ENCODE results near the gene CRABP2.

CRABP2 gene

DNA sequence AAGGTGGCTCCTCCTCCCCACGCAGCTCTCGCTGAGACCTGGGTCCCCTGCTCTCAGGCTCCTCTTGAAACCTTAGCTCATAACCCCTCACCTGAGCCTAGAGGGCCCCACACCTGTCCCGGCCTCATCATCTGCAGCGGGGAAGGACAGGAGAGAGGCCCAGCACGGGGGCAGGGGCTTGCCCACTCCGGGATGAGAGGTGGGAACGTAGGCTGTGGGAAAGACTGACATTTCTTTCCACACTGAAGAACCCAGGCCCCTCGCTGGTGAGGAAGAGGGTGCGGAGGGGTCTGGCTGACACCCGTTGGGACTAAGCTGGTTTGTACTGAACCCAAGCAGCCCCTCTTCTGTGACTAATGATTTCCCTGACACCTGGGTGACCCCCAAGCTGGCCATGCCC, 14.2 kb downstream of the CRABP2 start:
- no peaks in the 10 kb centered on the region for H3K9me3 ChIP-seq (ENCODE audit: control insufficient read depth, low read length)
- H3K4me3 ChIP-seq (ENCODE audit: low read length), result no peak overlapping the region
- H3K9ac ChIP-seq (ENCODE audit: low read length), result no peak overlapping the region
- H3K27me3 ChIP-seq (ENCODE audit: control insufficient read depth, insufficient read depth, low read length), result peaks cover 51% of the 10 kb centered on the region
- no peaks in the 10 kb centered on the region for H3K36me3 ChIP-seq (ENCODE audit: control insufficient read depth, insufficient read depth, low read length)
- peaks cover 30% of the 10 kb centered on the region for H3K4me1 ChIP-seq (ENCODE audit: control insufficient read depth, insufficient read depth, low read length)

DNA sequence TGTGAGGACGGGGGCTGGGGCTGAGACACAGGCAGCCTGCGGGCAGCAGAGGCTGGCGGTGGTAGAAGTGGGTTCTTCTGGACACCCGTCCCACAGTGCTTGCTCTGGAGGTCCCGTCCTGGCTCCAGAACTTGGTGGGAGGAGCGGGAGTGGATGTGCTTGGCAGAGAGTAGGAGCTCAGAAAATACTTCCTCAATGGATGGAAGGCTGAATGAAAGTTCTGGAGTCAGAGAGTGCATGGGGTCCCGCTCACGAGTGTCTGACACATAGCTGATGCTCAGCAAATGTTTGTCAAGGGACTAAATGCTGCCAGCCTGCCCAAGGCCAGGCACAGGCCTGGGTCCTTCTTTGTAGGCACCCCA, 14.7 kb downstream of the CRABP2 start:
- no peaks in the 10 kb centered on the region for H3K36me3 ChIP-seq (ENCODE audit: control insufficient read depth, insufficient read depth, low read length)
- H3K9me3 ChIP-seq (ENCODE audit: control insufficient read depth, low read length), result no peaks in the 10 kb centered on the region
- peaks cover 51% of the 10 kb centered on the region for H3K27me3 ChIP-seq (ENCODE audit: control insufficient read depth, insufficient read depth, low read length)
- no peak overlapping the region for H3K4me3 ChIP-seq (ENCODE audit: low read length)
- peaks cover 30% of the 10 kb centered on the region for H3K4me1 ChIP-seq (ENCODE audit: control insufficient read depth, insufficient read depth, low read length)
- H3K9ac ChIP-seq (ENCODE audit: low read length), result no peak overlapping the region

DNA sequence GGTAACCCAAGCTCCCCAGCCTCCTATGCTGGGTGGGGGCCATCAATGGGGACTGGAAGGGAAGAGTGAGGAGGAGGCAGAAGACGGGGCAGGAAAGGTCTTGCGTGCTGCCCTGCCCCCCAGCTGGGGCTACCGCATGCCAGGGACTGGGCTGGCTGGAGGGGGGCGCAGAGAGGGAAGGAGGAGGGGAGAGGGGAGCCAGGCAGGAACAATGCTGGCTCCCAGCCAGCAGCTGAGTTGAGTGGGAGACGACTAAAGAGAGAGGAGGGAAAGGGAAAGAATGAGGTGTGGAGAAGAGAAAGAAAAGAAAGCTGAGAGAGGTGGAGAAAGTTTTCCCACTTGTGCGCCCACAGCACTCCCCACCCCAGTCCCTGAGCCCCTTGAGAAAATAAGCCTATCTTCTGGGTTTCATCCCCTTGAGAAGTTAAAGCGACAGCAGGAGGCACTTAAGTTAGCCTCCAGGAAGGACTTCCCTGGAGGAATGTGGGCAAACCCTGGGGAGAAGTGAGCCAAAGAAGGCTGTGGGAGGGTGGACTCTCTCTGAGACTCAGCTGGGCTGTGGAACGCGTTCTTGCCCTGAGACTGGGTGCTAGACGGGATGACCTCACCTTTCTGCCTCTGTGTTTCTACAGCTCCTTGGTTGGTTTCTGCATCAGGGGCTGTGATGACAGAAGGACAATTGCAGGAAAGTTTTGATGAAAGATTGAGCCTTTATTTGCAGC, 15.3 kb downstream of the CRABP2 start:
- Histone ChIP-seq H3K4me1 (ENCODE audit: control insufficient read depth, insufficient read depth, low read length) (peaks cover 30% of the 10 kb centered on the region), H3K4me3 (ENCODE audit: low read length) (no peak overlapping the region), H3K27me3 (ENCODE audit: control insufficient read depth, insufficient read depth, low read length) (peaks cover 51% of the 10 kb centered on the region), H3K36me3 (ENCODE audit: control insufficient read depth, insufficient read depth, low read length) (no peaks in the 10 kb centered on the region), H3K9ac (ENCODE audit: low read length) (no peak overlapping the region), H3K9me3 (ENCODE audit: control insufficient read depth, low read length) (no peaks in the 10 kb centered on the region)

DNA sequence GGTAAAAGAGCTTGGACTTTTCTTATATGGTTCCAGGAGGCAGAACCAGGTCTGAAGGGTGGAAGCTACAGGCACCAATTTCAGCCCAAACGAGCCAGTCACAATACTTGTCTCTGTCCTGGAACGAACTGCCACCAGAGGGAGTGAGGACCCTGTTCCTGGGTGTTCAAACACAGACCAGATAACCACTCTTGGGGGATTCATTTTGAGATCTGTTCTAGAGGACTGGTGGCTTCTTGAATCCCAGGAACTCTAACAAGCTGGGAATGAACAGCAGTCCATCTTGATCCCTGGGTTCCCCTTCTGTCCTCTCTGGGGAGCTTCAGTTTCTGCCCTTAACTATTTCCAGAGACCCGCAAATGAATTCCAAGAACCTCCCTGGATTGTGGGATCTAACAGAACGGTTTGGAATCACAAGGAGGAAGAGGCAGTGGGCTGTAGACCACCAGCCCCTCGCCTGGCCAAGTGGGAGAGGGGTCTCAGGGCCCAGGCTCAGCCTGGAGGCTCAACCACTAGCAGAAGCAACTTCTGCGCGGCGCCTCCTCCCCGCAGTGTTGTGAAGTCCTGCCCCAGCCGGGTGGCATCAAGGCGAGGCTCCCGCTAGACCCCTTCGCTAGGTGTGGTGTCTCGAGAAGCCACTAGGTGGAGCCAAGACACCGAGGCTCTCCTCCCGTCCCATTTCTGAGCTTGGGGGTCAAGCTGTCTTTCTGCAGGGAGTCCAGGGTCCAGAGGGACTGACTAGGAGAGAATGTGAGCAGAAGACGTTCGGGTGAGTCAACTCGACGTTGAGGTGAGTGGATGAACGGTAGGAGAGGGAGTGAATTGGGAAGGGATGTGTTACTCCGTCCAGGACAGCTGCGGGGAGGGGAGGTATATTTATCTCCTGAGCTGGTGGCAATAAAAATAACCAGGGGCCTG, 16.1 kb downstream of the CRABP2 start:
- no peak overlapping the region for H3K4me3 ChIP-seq (ENCODE audit: low read length)
- H3K9ac ChIP-seq (ENCODE audit: low read length), result no peak overlapping the region
- H3K4me1 ChIP-seq (ENCODE audit: control insufficient read depth, insufficient read depth, low read length), result peaks cover 26% of the 10 kb centered on the region
- H3K9me3 ChIP-seq (ENCODE audit: control insufficient read depth, low read length), result no peaks in the 10 kb centered on the region
- H3K36me3 ChIP-seq (ENCODE audit: control insufficient read depth, insufficient read depth, low read length), result no peaks in the 10 kb centered on the region
- peaks cover 56% of the 10 kb centered on the region for H3K27me3 ChIP-seq (ENCODE audit: control insufficient read depth, insufficient read depth, low read length)

DNA sequence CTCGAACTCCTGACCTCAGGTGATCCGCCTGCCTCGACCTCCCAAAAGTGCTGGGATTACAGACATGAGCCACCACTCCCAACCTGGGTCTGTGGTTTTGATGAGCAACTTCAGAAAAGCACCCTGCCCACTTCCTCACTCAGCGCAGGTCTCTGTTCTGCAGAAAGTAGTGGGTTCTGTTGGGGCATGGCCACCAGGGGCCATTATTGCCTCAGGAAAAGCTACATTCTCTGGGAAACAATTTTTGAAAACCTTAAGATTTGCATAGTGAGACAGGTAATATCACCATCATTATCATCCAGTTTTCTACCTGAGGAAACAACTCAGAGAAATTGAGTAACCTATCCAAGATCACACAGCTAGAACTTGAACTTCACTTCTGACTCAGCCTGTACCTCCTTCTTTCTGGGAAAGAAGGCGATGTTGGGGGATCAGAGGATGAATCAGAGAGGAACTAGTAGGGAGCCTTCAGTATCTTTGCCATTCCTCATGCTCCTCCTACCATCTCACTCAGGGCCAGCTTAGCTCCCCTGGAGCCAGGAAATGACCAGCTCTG, 21.1 kb downstream of the CRABP2 start:
- no peaks in the 10 kb centered on the region for H3K36me3 ChIP-seq (ENCODE audit: control insufficient read depth, insufficient read depth, low read length)
- no peak overlapping the region for H3K4me3 ChIP-seq (ENCODE audit: low read length)
- H3K27me3 ChIP-seq (ENCODE audit: control insufficient read depth, insufficient read depth, low read length), result peaks cover 44% of the 10 kb centered on the region
- no peaks in the 10 kb centered on the region for H3K9me3 ChIP-seq (ENCODE audit: control insufficient read depth, low read length)
- no peak overlapping the region for H3K9ac ChIP-seq (ENCODE audit: low read length)
- H3K4me1 ChIP-seq (ENCODE audit: control insufficient read depth, insufficient read depth, low read length), result no peaks in the 10 kb centered on the region

DNA sequence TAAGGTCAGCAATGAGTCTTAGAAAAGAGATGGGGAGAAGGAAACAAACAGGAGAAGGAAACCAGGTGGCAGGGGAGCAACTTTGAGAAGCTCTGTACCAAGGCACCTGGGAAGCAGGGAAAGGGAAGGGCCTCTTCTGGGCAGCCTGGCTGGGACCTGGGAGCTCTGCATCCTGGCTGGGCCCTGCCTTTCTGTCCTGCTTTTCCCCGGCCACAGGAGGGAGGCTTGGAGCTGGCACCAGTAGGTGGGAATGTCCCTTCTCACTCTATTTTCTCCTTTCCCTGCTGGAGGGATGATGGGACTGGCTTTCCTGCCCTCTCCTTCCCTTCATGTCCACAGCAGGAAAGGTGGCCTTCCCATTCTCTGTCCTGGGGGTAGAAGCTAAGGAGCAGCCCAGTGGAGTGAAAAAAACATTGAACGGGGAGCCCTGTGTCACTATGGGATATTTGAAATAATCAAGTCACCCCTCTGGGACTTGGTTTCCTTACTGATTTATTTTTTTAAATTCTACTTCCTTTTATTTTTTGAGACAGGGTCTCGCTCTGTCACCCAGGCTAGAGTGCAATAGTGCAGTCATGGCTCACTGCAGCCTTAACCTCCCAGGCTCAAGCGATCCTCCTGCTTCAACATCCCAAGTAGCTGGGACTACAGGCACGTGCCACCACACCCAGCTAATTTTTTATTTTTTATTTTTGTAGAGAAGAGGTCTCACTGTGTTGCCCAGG, 23.1 kb downstream of the CRABP2 start:
- no peaks in the 10 kb centered on the region for H3K9me3 ChIP-seq (ENCODE audit: control insufficient read depth, low read length)
- no peak overlapping the region for H3K4me3 ChIP-seq (ENCODE audit: low read length)
- H3K9ac ChIP-seq (ENCODE audit: low read length), result no peak overlapping the region
- no peaks in the 10 kb centered on the region for H3K36me3 ChIP-seq (ENCODE audit: control insufficient read depth, insufficient read depth, low read length)
- peaks cover 6% of the 10 kb centered on the region for H3K4me1 ChIP-seq (ENCODE audit: control insufficient read depth, insufficient read depth, low read length)
- peaks cover 54% of the 10 kb centered on the region for H3K27me3 ChIP-seq (ENCODE audit: control insufficient read depth, insufficient read depth, low read length)

DNA sequence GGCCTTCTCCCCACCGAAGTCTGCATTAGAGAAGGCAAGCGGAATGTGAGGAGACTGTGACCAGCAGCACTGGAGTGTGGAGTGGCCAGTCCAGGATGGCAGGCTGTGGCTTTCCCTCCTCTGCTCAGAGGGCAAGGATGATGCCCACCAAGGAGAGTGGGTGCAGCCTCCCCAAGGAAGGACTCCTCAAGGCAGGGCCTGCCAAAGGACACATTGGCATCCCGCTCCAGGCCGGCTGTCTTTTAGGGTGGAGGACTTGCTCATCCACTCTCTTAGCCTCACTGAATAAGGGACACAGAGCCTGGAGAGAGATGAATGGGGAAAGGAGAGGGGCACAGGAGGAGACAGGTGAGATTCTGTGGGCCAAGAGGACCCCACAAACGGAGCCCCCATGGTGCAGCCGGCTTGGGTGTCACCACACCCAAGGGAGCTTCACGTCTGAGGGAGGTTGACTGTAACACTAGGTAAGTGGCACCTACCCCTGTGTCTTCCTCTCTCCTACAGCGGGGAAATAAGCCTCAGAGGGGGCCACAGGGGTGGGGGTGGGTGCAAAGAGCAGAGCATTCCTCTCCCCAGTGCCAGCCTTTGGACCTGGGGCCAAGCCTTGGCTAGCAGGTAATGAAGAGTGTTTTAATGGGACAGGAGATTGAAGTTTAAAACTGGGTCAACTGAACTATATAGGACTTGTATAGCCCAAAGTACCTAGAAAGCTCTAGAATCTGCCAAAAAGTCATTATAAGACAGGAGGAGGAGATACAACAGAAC, 24.0 kb downstream of the CRABP2 start:
- Histone ChIP-seq H3K27me3 (ENCODE audit: control insufficient read depth, insufficient read depth, low read length) (peaks cover 64% of the 10 kb centered on the region), H3K9ac (ENCODE audit: low read length) (no peak overlapping the region), H3K9me3 (ENCODE audit: control insufficient read depth, low read length) (no peaks in the 10 kb centered on the region), H3K4me3 (ENCODE audit: low read length) (no peak overlapping the region), H3K36me3 (ENCODE audit: control insufficient read depth, insufficient read depth, low read length) (no peaks in the 10 kb centered on the region), H3K4me1 (ENCODE audit: control insufficient read depth, insufficient read depth, low read length) (peaks cover 12% of the 10 kb centered on the region)

DNA sequence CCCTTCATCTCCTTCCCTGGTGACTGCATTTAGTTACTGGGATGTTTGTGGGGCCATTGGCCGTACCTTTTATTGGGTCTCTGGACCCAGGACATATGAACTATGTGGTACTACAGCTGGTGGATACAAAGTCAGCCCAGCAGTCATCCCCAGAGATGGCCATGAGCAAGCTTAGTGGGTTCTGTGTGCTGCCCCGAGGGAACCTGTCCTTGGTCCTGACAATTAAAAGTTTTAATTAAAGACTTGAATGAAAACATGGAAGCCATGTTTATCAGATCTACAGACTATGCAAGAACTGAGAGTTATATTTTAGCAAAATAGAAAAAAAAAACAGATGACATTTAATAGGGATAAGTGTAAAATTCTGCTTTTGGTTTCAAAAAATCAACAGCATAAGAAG, 25.3 kb downstream of the CRABP2 start:
- Histone ChIP-seq H3K27me3 (ENCODE audit: control insufficient read depth, insufficient read depth, low read length) (peaks cover 77% of the 10 kb centered on the region), H3K9ac (ENCODE audit: low read length) (no peak overlapping the region), H3K9me3 (ENCODE audit: control insufficient read depth, low read length) (no peaks in the 10 kb centered on the region), H3K36me3 (ENCODE audit: control insufficient read depth, insufficient read depth, low read length) (no peaks in the 10 kb centered on the region), H3K4me1 (ENCODE audit: control insufficient read depth, insufficient read depth, low read length) (peaks cover 12% of the 10 kb centered on the region), H3K4me3 (ENCODE audit: low read length) (no peak overlapping the region)

DNA sequence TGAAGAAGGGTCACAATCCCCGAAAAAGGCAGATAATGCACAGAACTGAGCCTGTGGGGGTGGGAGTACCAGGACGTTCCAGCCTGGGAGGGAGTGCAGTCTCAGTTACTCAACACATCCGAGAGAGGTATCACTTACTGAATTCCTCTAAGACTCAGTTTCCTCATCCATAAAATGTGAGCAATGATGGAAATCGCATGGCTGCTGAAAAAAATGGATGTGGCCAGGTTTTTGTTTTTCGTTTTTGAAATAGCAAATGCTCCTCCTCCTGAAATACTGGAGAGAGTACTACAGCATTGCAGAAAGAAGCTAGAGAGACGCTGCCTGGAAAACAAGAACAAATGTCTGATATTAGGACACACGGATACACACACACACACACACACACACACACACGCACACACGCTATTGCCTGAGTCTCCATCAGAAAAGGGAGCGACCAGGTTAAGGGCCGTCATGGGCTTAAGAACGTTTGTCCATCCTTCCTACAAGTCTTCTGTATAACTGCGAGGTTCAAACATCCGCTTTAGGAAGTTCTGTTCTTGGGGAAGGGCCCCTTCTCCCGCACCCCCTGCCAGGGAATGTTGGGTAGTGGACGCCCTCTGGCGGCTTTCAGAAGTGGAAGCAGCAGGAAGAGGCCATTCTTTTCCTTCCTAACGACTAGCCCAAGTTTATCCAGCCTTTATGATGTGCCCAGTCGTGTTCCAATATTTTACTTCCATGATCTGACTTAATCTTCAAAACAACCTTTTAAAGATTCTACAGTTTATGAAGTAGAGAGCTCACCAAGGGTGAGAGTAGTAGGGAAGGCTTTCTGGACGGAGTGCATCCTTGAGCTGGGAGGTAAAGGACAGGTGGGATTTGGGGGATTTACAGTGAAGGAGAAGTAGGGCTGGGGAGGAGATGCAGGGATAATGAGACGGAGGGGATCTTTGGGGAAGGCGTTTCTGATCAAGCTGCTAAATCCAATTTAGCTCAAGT, 27.5 kb downstream of the CRABP2 start:
- Histone ChIP-seq H3K27me3 (ENCODE audit: control insufficient read depth, insufficient read depth, low read length) (peaks cover 80% of the 10 kb centered on the region), H3K9ac (ENCODE audit: low read length) (peak overlapping the region; percentile 29), H3K4me3 (ENCODE audit: low read length) (no peak overlapping the region), H3K36me3 (ENCODE audit: control insufficient read depth, insufficient read depth, low read length) (no peaks in the 10 kb centered on the region), H3K4me1 (ENCODE audit: control insufficient read depth, insufficient read depth, low read length) (peaks cover 12% of the 10 kb centered on the region), H3K9me3 (ENCODE audit: control insufficient read depth, low read length) (no peaks in the 10 kb centered on the region)

DNA sequence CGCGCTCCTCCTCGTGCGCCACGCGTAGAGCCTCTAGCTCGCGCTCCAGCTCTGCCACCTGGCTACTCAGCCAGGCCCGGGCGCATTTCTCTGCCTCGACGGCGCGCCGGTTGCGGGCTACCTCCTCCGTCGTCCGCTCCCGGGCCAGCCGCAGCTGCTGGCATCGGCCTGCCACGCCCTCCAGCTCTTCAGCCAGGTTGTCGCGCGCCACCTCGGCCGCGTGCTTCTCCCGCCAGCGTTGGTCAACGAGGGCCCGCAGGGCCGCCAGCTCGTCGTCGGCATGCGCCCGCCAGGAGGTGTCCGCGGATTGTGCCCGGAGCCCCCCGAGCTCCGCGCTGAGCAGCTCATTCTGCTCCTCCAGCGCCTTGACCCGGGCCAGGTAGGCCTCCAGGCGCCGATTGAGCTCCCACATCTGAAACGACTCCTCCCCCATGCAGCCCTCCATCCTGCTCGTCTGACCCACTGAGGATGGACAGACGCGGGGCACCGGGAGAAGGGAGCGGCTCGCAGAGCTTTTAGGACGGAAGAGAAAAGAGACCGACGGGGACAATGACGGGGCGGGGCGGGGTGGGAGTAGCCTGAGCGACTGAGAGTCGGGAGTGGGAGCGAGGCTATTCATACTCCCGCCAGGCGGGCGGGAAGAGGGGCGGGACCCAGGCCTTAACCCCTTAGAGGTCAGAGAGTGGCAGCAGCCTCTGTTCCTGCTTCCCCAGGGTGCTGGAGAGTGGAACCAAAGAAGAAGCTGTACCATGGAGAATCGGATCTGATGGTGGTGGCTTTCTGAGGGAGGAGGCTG, 28.4 kb downstream of the CRABP2 start, which contains the start of gene NES:
Gene NES (minus strand): TSS at position 588 of the 796 bp plus-strand sequence. CDS start 143 bp downstream, at position 445.
- Histone ChIP-seq H3K4me3 (ENCODE audit: low read length) (no peak within 1 kb of the TSS), H3K9me3 (ENCODE audit: control insufficient read depth, low read length) (no peaks in the 10 kb centered on the region), H3K9ac (ENCODE audit: low read length) (peak within 1 kb of the TSS; percentile 29), H3K27me3 (ENCODE audit: control insufficient read depth, insufficient read depth, low read length) (peaks cover 80% of the 10 kb centered on the region), H3K4me1 (ENCODE audit: control insufficient read depth, insufficient read depth, low read length) (peaks cover 12% of the 10 kb centered on the region), H3K36me3 (ENCODE audit: control insufficient read depth, insufficient read depth, low read length) (no peaks in the 10 kb centered on the region)
